Retinal pigment epithelial cell (primary cell): ENCODE measurements around the gene SIGLEC1.
A peak's percentile ranks its signal among the peaks of the same experiment; 100 is the strongest.

Experiments used
- DNase-seq: peaks from one replicate; pipeline ENCODE4 v3.0.0-alpha.2; 2010; ENCODE audit warnings: low read depth
- H3K4me3 ChIP-seq: 2 replicates; pipeline ENCODE4 v1.5.1; 2011; ENCODE audit warnings: mild to moderate bottlenecking, low read length, control low read depth, moderate library complexity
- TF ChIP-seq, protein P1 (sequence below): conservative IDR thresholded peaks from 2 replicates; pipeline ENCODE4 v1.5.1; 2011; ENCODE audit warnings: low read depth, low read length, control low read depth, inconsistent platforms

SIGLEC1 gene

DNA sequence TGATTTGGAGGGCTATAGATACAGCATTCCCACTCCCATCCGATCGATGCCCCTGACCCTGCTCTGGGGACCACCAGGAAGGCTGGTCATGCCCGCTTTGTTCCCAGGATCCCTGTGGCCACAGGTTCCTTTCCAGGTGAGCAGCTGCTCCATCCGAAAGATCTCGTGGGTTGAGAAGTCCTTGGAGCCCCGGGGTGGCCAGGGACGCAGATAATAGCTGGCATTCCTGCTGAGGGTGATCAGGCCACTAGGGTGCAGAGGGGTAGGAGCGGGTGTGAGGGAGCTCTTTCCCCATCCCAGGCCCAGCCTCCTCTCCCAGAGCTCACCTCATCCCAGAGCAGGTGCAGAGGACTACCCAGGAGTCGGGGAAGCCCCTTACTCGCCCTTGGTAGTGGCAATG, 38.0 kb downstream of the SIGLEC1 start:
- no peak overlapping the region for H3K4me3 ChIP-seq
- DNase-seq: no peak
- TF ChIP-seq, protein P1, sequence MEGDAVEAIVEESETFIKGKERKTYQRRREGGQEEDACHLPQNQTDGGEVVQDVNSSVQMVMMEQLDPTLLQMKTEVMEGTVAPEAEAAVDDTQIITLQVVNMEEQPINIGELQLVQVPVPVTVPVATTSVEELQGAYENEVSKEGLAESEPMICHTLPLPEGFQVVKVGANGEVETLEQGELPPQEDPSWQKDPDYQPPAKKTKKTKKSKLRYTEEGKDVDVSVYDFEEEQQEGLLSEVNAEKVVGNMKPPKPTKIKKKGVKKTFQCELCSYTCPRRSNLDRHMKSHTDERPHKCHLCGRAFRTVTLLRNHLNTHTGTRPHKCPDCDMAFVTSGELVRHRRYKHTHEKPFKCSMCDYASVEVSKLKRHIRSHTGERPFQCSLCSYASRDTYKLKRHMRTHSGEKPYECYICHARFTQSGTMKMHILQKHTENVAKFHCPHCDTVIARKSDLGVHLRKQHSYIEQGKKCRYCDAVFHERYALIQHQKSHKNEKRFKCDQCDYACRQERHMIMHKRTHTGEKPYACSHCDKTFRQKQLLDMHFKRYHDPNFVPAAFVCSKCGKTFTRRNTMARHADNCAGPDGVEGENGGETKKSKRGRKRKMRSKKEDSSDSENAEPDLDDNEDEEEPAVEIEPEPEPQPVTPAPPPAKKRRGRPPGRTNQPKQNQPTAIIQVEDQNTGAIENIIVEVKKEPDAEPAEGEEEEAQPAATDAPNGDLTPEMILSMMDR: no peak

DNA sequence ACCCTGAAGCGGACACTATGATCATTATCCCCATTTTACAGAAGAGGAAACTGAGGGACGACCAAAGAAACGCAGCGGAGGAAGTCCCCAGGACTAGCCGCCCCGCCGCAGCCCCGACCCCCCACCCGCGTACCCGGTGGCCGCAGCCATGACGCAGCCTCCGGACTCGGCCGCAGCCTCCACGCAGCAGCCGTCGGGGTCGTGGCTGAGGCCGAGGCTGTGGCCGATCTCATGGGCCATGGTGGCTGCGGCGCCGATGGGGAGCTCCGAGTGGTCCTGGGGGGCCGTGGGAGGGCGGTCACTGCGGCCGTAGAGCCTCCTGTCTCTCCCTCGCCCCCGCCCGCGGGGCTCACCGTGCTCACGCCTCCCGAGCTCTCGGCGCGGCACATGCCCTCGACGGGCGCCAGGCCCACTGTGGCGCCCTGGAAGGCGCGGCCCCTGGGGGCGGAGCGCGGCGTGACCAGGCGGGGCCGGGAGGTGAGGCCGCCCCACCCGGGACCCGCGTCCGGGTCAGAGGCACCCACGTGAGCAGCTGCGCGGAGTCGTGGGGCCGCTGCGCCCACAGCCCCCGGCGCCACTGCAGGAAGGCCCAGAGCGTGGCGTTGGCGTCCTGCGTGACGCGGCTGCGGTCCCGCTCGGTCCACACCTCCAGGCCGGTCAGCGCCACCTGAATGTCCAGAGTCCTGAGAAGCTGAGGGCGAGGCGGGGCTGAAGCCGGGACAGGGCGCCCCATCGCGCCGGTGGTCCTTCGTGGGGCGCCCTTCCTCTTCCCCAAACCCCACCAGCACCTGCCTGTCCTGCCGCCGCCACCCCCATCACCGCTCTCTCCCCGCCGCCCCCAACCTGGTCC, 39.0 kb downstream of the SIGLEC1 start:
- DNase-seq: no peak
- TF ChIP-seq, protein P1: no peak
- no peak overlapping the region for H3K4me3 ChIP-seq

DNA sequence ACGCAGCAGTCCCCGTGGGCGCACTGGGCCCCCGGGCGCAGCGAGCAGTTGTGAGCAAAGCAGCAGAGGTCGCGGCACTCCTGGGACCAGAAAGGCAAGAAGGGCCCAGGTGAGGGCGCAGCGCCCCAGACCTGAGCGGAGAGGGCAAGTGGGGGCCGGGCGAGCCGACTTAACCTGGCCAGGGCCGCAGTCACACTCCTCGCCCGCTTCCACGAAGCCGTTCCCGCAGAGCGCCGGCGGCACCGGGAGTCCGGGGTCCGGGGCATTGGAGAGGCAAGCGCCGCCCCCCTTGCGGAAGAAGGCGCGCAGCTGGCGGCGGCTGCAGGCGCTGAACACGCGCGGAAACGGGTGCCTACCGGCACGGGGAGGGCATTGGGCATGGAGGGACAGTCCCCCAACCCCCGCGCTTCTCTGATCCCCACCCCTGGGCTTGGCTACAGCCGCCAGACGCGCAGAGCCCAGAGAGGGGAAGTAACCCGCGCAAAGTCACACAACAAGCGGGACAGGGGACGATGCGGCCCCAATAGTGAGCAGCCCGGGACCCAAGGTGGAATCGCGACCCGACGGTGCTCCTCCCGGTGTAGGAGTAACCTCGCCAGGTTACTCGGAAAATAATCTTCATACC, 39.7 kb downstream of the SIGLEC1 start:
- no peak for DNase-seq
- H3K4me3 ChIP-seq: no peak overlapping the region
- TF ChIP-seq, protein P1: no peak

DNA sequence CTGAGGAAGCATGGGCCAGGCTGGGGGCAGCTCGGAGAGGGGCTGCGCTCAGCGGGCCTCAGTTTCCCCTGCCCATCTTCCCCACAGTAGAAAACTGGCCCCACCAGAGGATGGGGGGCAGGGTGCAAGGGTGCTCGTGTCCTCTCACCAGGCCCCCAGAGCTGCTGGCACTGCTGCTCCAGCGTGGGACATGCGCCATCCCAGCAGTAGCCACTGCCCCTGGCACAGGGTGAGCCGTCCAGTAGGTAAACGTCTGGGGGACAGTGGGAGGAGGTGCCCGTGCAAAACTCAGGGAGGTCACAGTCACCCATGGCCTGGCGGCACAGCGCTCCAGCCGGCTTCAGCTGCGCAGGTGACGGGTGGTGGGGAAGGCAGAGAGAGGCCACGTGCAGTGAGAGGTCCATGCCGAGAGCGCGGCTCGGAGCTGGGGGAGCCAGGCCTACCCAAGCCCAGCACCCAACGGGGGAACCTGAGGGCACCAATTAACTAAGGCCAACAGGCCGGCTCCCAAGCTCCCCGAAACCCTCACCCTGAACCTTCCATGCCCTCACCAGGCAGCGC, 40.3 kb downstream of the SIGLEC1 start:
- DNase-seq: no peak
- no peak overlapping the region for H3K4me3 ChIP-seq
- TF ChIP-seq, protein P1: no peak

DNA sequence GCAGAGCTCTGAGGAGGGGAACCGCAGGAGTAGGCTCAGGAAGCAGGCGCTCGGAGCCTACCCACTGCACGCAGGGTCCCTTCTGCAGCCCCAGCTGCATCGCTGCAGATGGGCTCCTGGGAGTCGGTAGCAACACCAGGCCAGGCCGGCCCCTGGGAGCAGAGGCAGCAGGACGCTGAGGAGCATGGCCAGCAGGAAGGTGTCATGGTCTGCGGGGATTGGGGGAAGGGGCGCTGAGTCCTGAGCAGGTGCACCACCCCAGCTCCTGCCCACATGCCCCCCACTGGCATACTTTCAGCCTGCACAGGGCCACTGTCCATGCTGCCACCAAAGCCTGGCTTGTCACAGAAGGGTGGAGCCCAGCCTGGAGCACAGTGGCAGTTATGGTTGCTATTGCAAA, 41.5 kb downstream of the SIGLEC1 start:
- TF ChIP-seq, protein P1: no peak

DNA sequence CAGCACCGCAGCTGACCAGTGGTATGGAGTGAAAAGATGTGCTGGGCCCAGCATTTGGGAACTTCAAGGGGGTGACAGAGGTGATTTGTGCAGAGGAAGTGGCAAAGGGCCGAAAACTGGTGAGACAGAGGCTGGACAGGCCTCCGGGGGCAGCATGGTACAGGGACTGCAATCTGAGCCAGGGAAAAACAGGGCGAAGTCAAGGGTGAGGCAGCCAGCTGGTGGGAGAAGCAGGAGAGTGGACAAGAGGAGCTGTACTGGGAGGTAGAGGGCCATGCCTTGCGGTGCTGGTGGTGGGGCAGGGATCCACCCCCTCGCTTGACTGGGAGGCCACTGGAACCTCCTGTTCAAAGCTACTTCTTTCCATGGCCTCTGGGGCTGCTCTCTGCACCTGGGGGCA, 41.9 kb downstream of the SIGLEC1 start:
- no peak for DNase-seq
- H3K4me3 ChIP-seq: no peak overlapping the region
- TF ChIP-seq, protein P1: peak; percentile 23

More for the DNA sequence above, 41.5 kb downstream of the SIGLEC1 start:
- no peak overlapping the region for H3K4me3 ChIP-seq
- no peak for DNase-seq
